ENCODE measurements around the gene PRKG2.
A peak's percentile ranks its signal among the peaks of the same experiment; 100 is the strongest.

PRKG2 gene

DNA sequence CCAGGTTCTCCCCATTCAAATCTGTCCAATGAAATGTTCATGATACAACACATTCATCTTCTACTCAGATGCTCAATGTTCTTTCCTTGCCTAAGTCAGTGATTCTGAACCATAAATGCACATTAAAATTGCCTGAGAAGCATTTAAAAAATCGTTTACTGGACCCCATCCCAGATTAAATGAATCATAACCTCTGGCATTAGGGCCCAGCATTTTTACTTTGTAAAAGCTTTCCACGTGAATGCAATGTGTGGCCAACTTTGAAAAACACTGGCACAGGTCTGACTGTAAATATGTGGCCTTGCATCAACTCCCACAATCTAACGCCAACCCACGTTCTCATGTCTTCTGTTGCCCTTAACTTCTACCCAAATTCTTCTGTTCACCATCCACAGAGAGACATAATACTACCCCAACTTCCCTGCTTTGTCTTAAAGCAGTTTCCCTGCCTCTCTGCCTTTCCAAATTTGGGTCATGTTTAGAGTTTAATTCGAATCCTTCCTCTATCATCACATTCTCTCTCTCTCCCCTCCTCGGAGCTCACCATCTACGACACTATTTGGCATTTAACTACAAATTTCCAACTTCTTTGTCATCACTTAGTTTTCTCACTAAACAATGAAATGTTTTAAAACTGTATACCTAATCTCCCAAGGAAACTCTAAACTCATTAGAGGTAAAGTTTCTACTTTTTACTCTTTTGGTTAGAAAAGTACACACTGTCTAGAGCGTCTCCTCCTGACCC, 78.7 kb downstream of the PRKG2 start:
- TF ChIP-seq, protein P1, sequence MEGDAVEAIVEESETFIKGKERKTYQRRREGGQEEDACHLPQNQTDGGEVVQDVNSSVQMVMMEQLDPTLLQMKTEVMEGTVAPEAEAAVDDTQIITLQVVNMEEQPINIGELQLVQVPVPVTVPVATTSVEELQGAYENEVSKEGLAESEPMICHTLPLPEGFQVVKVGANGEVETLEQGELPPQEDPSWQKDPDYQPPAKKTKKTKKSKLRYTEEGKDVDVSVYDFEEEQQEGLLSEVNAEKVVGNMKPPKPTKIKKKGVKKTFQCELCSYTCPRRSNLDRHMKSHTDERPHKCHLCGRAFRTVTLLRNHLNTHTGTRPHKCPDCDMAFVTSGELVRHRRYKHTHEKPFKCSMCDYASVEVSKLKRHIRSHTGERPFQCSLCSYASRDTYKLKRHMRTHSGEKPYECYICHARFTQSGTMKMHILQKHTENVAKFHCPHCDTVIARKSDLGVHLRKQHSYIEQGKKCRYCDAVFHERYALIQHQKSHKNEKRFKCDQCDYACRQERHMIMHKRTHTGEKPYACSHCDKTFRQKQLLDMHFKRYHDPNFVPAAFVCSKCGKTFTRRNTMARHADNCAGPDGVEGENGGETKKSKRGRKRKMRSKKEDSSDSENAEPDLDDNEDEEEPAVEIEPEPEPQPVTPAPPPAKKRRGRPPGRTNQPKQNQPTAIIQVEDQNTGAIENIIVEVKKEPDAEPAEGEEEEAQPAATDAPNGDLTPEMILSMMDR (IDR thresholded peaks at IDR 0.05; ENCODE audit: low read depth, low read length): no peak

DNA sequence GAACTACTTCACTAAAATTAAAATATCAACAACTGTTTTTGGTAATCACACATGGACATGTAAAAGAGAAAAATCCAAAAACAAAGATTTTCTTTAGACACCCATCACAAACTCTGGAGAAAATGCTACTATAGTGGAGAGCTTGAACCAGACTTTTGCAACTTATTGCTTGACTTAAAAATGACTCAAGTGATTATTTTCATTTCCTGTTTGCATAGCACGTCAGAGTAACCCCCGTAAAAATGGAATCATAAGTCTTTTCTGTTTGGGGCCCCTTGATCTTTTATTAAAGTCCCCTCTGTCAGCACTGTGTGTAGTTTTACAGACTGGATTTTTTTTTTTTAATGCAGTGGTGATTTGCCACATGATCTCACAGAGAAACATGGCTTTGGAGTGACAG, 79.5 kb downstream of the PRKG2 start:
- in situ Hi-C loops (cut with HindIII; ENCODE audit: low sequenced_read_pairs): no loop called here
- TF ChIP-seq, protein P1 (IDR thresholded peaks at IDR 0.05; ENCODE audit: low read depth, low read length): no peak
- no peak overlapping the region for H3K4me3 ChIP-seq (ENCODE audit: low read depth, low read length)
- DNase-seq (ENCODE audit: low read depth, low spot score): no peak

More for the DNA sequence above, 78.7 kb downstream of the PRKG2 start:
- in situ Hi-C loops (cut with HindIII; ENCODE audit: low sequenced_read_pairs): no loop called here
- no peak overlapping the region for H3K4me3 ChIP-seq (ENCODE audit: low read depth, low read length)
- DNase-seq (ENCODE audit: low read depth, low spot score): peak; percentile 88

DNA sequence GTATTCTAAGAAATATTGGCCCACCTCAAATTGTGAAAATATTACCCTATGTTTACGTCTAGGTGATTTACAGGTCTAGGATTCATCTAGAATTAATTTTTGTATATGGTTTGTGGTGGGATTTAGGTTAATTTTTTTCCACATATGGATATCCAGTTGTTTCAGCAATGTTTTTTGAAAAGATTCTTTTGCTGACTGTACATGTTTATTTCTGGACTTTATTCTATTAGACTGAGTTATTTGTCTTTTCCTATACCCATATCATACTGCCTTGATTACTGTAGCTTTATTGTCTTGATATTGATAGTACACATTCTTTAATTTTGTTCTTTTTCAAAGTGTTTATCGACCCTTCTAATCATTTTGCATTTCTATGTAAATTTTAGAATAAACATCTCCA, 83.5 kb downstream of the PRKG2 start:
- in situ Hi-C loops (cut with HindIII; ENCODE audit: low sequenced_read_pairs): no loop called here
- no peak overlapping the region for H3K4me3 ChIP-seq (ENCODE audit: low read depth, low read length)
- DNase-seq (ENCODE audit: low read depth, low spot score): no peak
- TF ChIP-seq, protein P1 (IDR thresholded peaks at IDR 0.05; ENCODE audit: low read depth, low read length): no peak

DNA sequence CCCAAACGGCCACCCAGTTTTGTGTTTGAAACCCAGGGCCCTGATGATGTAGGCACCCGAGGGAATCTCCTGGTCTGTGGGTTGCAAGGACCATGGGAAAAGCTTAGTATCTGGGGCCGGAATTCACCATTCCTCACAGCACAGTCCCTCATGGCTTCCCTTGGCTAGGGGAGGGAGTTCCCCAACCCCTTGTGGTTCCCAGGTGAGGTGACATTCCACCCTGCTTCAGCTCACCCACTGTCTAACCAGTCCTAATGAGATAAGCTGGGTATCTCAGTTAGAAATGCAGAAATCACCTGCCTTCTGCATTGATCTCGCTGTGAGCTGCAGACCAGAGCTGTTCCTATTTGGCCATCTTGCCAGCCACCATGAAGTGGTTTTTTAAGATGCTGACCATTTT, 84.0 kb downstream of the PRKG2 start:
- TF ChIP-seq, protein P1 (IDR thresholded peaks at IDR 0.05; ENCODE audit: low read depth, low read length): no peak
- H3K4me3 ChIP-seq (ENCODE audit: low read depth, low read length): no peak overlapping the region
- DNase-seq (ENCODE audit: low read depth, low spot score): no peak
- in situ Hi-C loops (cut with HindIII; ENCODE audit: low sequenced_read_pairs): no loop called here

DNA sequence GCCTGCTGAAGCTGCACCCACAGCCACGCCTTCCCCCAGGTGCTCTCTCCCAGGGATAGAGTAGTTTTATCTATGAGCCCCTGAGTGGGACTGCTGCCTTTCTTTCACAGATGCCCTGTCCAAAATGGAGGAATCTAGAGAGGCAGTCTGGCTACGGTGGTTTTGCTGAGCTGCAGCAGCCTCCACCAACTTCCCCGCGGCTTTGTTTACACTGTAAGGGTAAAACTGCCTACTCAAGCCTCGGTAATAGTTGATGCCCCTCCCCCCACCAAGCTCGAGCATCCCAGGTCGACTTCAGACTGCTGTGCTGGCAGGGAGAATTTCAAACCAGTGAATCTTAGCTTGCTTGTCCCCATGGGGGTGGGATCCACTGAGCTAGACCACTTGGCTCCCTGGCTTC, 84.5 kb downstream of the PRKG2 start:
- TF ChIP-seq, protein P1 (IDR thresholded peaks at IDR 0.05; ENCODE audit: low read depth, low read length): no peak
- no peak for DNase-seq (ENCODE audit: low read depth, low spot score)
- in situ Hi-C loops (cut with HindIII; ENCODE audit: low sequenced_read_pairs): no loop called here
- no peak overlapping the region for H3K4me3 ChIP-seq (ENCODE audit: low read depth, low read length)

DNA sequence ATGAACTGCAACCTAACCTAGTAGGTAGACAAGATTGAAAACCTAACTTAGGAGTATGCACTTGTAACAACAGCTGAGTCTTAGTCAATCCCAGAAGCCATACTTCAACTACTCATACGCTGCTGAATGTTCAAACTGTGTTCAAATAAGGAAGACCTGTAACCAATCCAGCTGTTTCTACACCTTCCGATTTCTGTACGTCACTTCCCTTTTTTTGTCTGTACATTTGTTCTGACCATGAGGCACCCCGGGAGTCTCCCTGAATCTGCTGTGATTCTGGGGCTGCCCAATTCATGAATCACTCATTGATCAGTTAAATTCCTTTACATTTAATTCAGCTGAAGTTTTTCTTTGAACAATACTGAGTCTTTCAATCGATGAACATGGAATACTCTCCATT, 95.0 kb downstream of the PRKG2 start:
- TF ChIP-seq, protein P1 (IDR thresholded peaks at IDR 0.05; ENCODE audit: low read depth, low read length): no peak
- H3K4me3 ChIP-seq (ENCODE audit: low read depth, low read length): no peak overlapping the region
- DNase-seq (ENCODE audit: low read depth, low spot score): no peak
- in situ Hi-C loops (cut with HindIII; ENCODE audit: low sequenced_read_pairs): no loop called here

All from astrocyte of the spinal cord (primary cell).